Measurements from ENCODE around the gene IPP.
"Not testable (repeated sequence)": the region's sequence is repeated elsewhere in the genome, so short reads cannot be mapped to it uniquely, and the experiment has no call there.

Gene IPP

GRCh38 chr1:45730780-45731319 is 19.6 kb downstream of the IPP start:
- Histone ChIP-seq H3K79me2 (ENCODE audit: control insufficient read depth, low read length) (no peaks in the 10 kb centered on the region), H3K27me3 (ENCODE audit: control insufficient read depth, low read length) (no peaks in the 10 kb centered on the region), H3K36me3 (ENCODE audit: control insufficient read depth, low read length) (no peaks in the 10 kb centered on the region), H3K4me1 (ENCODE audit: control insufficient read depth, low read length) (peaks cover 23% of the 10 kb centered on the region), H3F3A (ENCODE audit: control insufficient read depth, insufficient read depth) (peaks cover 4% of the 10 kb centered on the region), H3K4me2 (ENCODE audit: low read length) (no peak overlapping the region), H4K20me1 (ENCODE audit: control insufficient read depth, insufficient read depth, low read depth, low read length) (no peaks in the 10 kb centered on the region), H3K27ac (ENCODE audit: low read depth, low read length) (no peak overlapping the region), H3K9me3 (ENCODE audit: control insufficient read depth, insufficient read depth, low read length) (no peaks in the 10 kb centered on the region), H3K4me3 (ENCODE audit: low read length) (no peak overlapping the region), H3K9me2 (replicated peaks; ENCODE audit: control insufficient read depth, low read length) (no peaks in the 10 kb centered on the region)
- TF ChIP-seq CTCF (IDR thresholded peaks at IDR 0.05; ENCODE audit: low read depth, low read length, poor library complexity, severe bottlenecking) (no peak), EZH2phosphoT487 (IDR thresholded peaks at IDR 0.05; ENCODE audit: borderline replicate concordance, low read length) (no peak)

GRCh38 chr1:45730075-45730779 is 20.2 kb downstream of the IPP start:
- TF ChIP-seq CTCF (IDR thresholded peaks at IDR 0.05; ENCODE audit: low read depth, low read length, poor library complexity, severe bottlenecking) (no peak), EZH2phosphoT487 (IDR thresholded peaks at IDR 0.05; ENCODE audit: borderline replicate concordance, low read length) (no peak)
- Histone ChIP-seq H4K20me1 (ENCODE audit: control insufficient read depth, insufficient read depth, low read depth, low read length) (no peaks in the 10 kb centered on the region), H3K9me3 (ENCODE audit: control insufficient read depth, insufficient read depth, low read length) (no peaks in the 10 kb centered on the region), H3K36me3 (ENCODE audit: control insufficient read depth, low read length) (no peaks in the 10 kb centered on the region), H3K4me1 (ENCODE audit: control insufficient read depth, low read length) (peaks cover 18% of the 10 kb centered on the region), H3K27ac (ENCODE audit: low read depth, low read length) (no peak overlapping the region), H3K4me2 (ENCODE audit: low read length) (no peak overlapping the region), H3K79me2 (ENCODE audit: control insufficient read depth, low read length) (no peaks in the 10 kb centered on the region), H3K9me2 (replicated peaks; ENCODE audit: control insufficient read depth, low read length) (no peaks in the 10 kb centered on the region), H3K4me3 (ENCODE audit: low read length) (no peak overlapping the region), H3F3A (ENCODE audit: control insufficient read depth, insufficient read depth) (peaks cover 4% of the 10 kb centered on the region), H3K27me3 (ENCODE audit: control insufficient read depth, low read length) (no peaks in the 10 kb centered on the region)

- H3K4me2 ChIP-seq (ENCODE audit: low read length); H3K4me3 ChIP-seq (ENCODE audit: low read length); H3K27me3 ChIP-seq (ENCODE audit: control insufficient read depth, low read length); H3K9me2 ChIP-seq (replicated peaks; ENCODE audit: control insufficient read depth, low read length); H4K20me1 ChIP-seq (ENCODE audit: control insufficient read depth, insufficient read depth, low read depth, low read length); H3K4me1 ChIP-seq (ENCODE audit: control insufficient read depth, low read length); H3K36me3 ChIP-seq (ENCODE audit: control insufficient read depth, low read length); H3K9me3 ChIP-seq (ENCODE audit: control insufficient read depth, insufficient read depth, low read length); H3K79me2 ChIP-seq (ENCODE audit: control insufficient read depth, low read length); H3K27ac ChIP-seq (ENCODE audit: low read depth, low read length): not testable (repeated sequence)
- H3F3A ChIP-seq (ENCODE audit: control insufficient read depth, insufficient read depth), result peaks cover 11% of the 10 kb centered on the region
These were observed 24.4 kb downstream of the IPP start for GRCh38 chr1:45726007-45726406.

- Histone ChIP-seq H4K20me1 (ENCODE audit: control insufficient read depth, insufficient read depth, low read depth, low read length) (no peaks in the 10 kb centered on the region), H3K4me1 (ENCODE audit: control insufficient read depth, low read length) (no peaks in the 10 kb centered on the region), H3K9me2 (replicated peaks; ENCODE audit: control insufficient read depth, low read length) (no peaks in the 10 kb centered on the region), H3K27ac (ENCODE audit: low read depth, low read length) (no peak overlapping the region), H3K4me2 (ENCODE audit: low read length) (no peak overlapping the region), H3K27me3 (ENCODE audit: control insufficient read depth, low read length) (no peaks in the 10 kb centered on the region), H3K79me2 (ENCODE audit: control insufficient read depth, low read length) (no peaks in the 10 kb centered on the region), H3F3A (ENCODE audit: control insufficient read depth, insufficient read depth) (peaks cover 13% of the 10 kb centered on the region), H3K9me3 (ENCODE audit: control insufficient read depth, insufficient read depth, low read length) (no peaks in the 10 kb centered on the region), H3K36me3 (ENCODE audit: control insufficient read depth, low read length) (no peaks in the 10 kb centered on the region), H3K4me3 (ENCODE audit: low read length) (no peak overlapping the region)
- TF ChIP-seq CTCF (IDR thresholded peaks at IDR 0.05; ENCODE audit: low read depth, low read length, poor library complexity, severe bottlenecking), result no peak
- TF ChIP-seq EZH2phosphoT487 (IDR thresholded peaks at IDR 0.05; ENCODE audit: borderline replicate concordance, low read length), result no peak
These were observed 27.1 kb downstream of the IPP start for GRCh38 chr1:45723248-45723930.

Data from DOHH2 (cell line).